ENCODE results near the gene CLDN14.

CLDN14 gene

DNA sequence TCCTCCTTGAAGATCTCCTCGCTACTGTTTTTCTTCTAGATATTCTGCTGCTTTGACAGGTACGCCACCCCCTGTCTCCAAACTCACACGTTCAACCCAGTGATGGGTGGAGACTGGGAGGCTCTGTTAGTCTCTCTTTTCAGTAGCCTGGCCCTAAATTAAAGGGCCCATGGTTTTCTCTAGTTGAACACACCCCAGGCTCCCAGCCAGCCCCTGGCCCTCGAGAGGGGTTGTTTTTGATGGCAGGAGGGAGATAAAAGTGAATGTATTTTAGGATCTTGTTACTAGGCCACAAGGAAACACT, 21.6 kb upstream of the CLDN14 start:
- TF ChIP-seq ZNF274 (IDR thresholded peaks at IDR 0.05; ENCODE audit: low read depth, low read length) (no peak), YY1 (IDR thresholded peaks at IDR 0.05; ENCODE audit: insufficient read depth, insufficient read length) (no peak), SUZ12 (IDR thresholded peaks at IDR 0.05; ENCODE audit: extremely low read depth, insufficient read depth, insufficient read length) (no peak)
- no peaks in the 10 kb centered on the region for H3K9me3 ChIP-seq (ENCODE audit: insufficient read depth, low read length)
- DNase-seq (ENCODE audit: low read depth, low spot score): no peak
- H3K4me3 ChIP-seq (ENCODE audit: insufficient read length, low read depth): no peak overlapping the region
- no peaks in the 10 kb centered on the region for H3K27me3 ChIP-seq (ENCODE audit: insufficient read depth, insufficient read length)
- H3K9ac ChIP-seq (ENCODE audit: insufficient read length, low read depth): no peak overlapping the region
- H3K4me1 ChIP-seq (ENCODE audit: insufficient read depth, insufficient read length): peaks cover 2% of the 10 kb centered on the region
- no peaks in the 10 kb centered on the region for H3K36me3 ChIP-seq (ENCODE audit: insufficient read depth, insufficient read length, low read length)

DNA sequence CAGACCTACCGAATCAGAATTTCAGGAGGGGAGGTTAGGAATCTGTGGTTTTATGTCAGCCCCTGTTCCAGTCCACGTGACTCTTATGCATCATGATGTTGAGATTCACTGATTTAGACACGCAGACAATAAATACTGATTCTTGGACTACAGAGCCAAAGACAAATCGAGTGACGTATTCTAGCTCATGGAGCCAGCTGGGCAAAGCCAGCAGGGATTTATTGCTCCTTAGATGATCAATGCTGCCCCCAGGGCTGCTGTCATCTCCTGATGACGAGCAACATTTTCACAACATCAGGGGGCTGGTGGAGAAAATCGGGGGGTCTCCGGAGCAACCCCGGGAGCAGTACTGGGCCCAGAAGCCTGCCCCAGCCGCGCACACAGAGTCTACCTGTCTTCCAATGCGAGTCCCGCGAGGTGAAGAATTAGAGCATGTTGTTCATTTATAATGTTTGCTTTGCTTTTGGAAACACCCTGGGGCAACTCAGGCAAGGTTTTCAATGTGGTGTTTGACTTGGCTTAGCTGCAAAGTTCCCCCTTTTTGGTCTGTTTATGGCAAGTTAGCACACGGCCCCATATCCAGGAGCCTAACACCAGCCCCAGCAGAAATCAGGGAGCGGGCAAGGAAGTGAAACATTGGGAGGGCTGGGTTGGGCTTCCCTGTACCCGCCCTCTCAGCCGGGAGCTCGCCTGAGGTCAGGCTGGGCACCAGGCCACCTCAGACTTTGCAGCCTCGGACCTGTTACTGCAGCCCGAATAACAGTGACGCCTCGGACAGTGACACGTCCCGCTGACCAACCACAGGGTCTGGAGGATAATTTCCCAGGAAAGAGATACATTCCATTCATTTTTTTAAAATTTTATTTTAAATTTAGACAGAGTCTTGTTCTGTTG, 19.9 kb upstream of the CLDN14 start:
- no peak for DNase-seq (ENCODE audit: low read depth, low spot score)
- H3K9me3 ChIP-seq (ENCODE audit: insufficient read depth, low read length): no peaks in the 10 kb centered on the region
- peaks cover 2% of the 10 kb centered on the region for H3K4me1 ChIP-seq (ENCODE audit: insufficient read depth, insufficient read length)
- H3K27me3 ChIP-seq (ENCODE audit: insufficient read depth, insufficient read length): no peaks in the 10 kb centered on the region
- H3K36me3 ChIP-seq (ENCODE audit: insufficient read depth, insufficient read length, low read length): no peaks in the 10 kb centered on the region
- H3K9ac ChIP-seq (ENCODE audit: insufficient read length, low read depth): no peak overlapping the region
- no peak for TF ChIP-seq ZNF274 (IDR thresholded peaks at IDR 0.05; ENCODE audit: low read depth, low read length)
- TF ChIP-seq YY1 (IDR thresholded peaks at IDR 0.05; ENCODE audit: insufficient read depth, insufficient read length): no peak
- TF ChIP-seq SUZ12 (IDR thresholded peaks at IDR 0.05; ENCODE audit: extremely low read depth, insufficient read depth, insufficient read length): no peak
- no peak overlapping the region for H3K4me3 ChIP-seq (ENCODE audit: insufficient read length, low read depth)

DNA sequence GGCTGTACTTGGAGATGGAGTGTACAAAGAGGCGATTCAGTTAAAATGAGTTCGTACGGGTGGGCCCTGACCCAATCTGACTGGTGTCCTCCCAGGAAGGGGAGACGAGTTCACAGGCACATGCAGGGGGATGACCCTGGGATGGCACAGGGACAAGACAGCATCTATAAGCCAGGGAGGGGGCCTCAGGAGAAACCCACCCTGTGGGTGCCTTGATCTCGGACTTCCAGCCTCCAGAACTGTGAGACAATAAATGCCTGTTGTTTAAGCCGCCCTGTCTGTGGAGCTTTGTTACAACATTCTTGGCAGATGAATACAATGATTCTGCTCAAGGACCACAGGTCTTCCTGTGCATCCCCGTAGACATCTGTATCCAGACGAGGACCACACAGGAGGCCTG, 14.6 kb upstream of the CLDN14 start:
- Histone ChIP-seq H3K27me3 (ENCODE audit: insufficient read depth, insufficient read length) (no peaks in the 10 kb centered on the region), H3K9me3 (ENCODE audit: insufficient read depth, low read length) (no peaks in the 10 kb centered on the region), H3K9ac (ENCODE audit: insufficient read length, low read depth) (no peak overlapping the region), H3K4me1 (ENCODE audit: insufficient read depth, insufficient read length) (no peaks in the 10 kb centered on the region), H3K4me3 (ENCODE audit: insufficient read length, low read depth) (no peak overlapping the region), H3K36me3 (ENCODE audit: insufficient read depth, insufficient read length, low read length) (no peaks in the 10 kb centered on the region)
- DNase-seq (ENCODE audit: low read depth, low spot score): no peak
- no peak for TF ChIP-seq SUZ12 (IDR thresholded peaks at IDR 0.05; ENCODE audit: extremely low read depth, insufficient read depth, insufficient read length)
- TF ChIP-seq ZNF274 (IDR thresholded peaks at IDR 0.05; ENCODE audit: low read depth, low read length): no peak
- no peak for TF ChIP-seq YY1 (IDR thresholded peaks at IDR 0.05; ENCODE audit: insufficient read depth, insufficient read length)

DNA sequence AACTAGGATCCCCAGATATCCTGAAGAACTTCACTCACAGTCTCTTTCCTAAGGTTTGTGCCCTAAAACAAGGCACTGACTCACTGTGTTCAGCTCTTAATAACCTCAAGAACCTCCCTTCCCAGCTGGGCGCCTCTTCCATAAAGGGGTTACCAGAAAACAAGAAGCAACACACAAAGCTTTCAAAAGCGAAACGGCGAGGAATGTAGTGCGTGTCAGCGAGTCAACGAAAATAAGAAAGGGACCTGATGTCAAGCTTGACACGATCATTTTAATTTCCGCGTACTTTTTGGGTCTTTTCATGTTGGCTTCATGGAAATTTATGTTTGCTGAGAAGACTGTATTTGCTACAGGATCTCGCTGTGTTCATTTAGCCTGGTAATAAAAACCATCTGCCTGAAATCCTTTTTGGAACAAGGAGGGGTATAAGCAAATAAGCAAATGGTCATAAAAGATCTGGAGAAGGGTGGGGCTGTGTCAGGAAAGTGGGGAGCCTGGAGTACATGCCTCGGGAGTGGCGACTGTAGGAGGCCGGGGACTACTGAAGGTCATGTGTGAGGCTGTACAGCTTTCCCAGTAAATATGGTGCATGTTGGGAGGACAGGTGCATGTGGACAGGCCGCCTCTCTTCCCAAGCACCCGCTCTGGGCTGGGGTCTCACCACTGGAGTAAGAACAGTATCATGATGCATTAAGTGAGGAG, 11.4 kb upstream of the CLDN14 start:
- H3K4me1 ChIP-seq (ENCODE audit: insufficient read depth, insufficient read length): no peaks in the 10 kb centered on the region
- no peak for DNase-seq (ENCODE audit: low read depth, low spot score)
- no peaks in the 10 kb centered on the region for H3K36me3 ChIP-seq (ENCODE audit: insufficient read depth, insufficient read length, low read length)
- no peak overlapping the region for H3K4me3 ChIP-seq (ENCODE audit: insufficient read length, low read depth)
- H3K9ac ChIP-seq (ENCODE audit: insufficient read length, low read depth): no peak overlapping the region
- H3K9me3 ChIP-seq (ENCODE audit: insufficient read depth, low read length): no peaks in the 10 kb centered on the region
- no peak for TF ChIP-seq ZNF274 (IDR thresholded peaks at IDR 0.05; ENCODE audit: low read depth, low read length)
- H3K27me3 ChIP-seq (ENCODE audit: insufficient read depth, insufficient read length): no peaks in the 10 kb centered on the region

DNA sequence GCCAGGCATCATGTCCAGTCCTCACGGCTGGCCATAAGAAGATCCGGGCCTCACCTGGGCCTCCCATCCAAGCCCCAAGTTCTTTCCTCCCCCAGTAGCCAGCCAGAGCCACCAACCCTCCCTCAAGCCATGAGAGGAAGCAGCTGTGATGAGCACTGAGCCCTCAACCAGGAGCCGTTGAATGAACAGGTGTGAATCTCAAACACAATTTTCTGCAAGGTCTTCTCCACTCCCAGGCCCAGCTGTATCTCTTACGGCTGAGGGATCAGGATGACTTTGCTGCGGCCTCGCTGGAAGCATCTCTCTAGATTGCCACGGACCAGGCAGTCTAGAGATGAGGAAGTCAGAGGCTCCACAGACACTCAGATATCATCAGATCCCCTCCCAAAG, 9.8 kb upstream of the CLDN14 start:
- TF ChIP-seq YY1 (IDR thresholded peaks at IDR 0.05; ENCODE audit: insufficient read depth, insufficient read length) (no peak), ZNF274 (IDR thresholded peaks at IDR 0.05; ENCODE audit: low read depth, low read length) (no peak), SUZ12 (IDR thresholded peaks at IDR 0.05; ENCODE audit: extremely low read depth, insufficient read depth, insufficient read length) (no peak)
- Histone ChIP-seq H3K4me1 (ENCODE audit: insufficient read depth, insufficient read length) (no peaks in the 10 kb centered on the region), H3K9me3 (ENCODE audit: insufficient read depth, low read length) (no peaks in the 10 kb centered on the region), H3K36me3 (ENCODE audit: insufficient read depth, insufficient read length, low read length) (no peaks in the 10 kb centered on the region), H3K9ac (ENCODE audit: insufficient read length, low read depth) (no peak overlapping the region), H3K27me3 (ENCODE audit: insufficient read depth, insufficient read length) (no peaks in the 10 kb centered on the region), H3K4me3 (ENCODE audit: insufficient read length, low read depth) (no peak overlapping the region)
- DNase-seq (ENCODE audit: low read depth, low spot score): no peak

DNA sequence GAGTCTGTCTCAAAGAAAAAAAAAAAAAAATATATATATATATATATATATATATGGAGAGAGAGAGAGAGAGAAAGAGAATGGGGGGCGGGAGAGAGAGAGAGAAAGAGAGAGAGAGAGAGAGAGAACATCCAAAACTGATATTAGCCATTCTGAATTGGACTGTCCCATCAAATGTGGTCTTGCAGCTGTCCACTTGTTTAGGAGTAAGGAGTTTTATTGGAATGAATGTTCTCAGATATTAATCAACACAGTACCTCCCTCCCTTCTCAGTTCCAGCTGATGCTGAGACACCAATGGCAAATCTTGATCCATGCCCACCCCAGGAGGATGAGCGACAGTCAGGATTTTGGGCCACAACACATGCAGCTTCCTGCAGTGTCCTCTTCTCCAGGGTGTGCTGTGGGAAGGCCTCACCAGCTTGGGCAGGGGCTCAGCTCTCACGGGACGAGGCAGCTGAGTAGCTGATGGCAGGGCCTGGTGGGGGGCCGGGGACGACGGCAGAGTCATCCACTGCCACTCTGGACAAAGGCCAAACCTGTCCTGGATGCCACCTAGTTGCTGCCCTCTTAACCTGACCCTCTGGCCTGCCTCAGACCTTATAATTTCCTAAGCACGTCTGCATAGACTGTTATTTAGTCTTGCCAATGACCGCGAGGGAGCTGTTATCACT, 9.3 kb upstream of the CLDN14 start:
- Histone ChIP-seq H3K4me1 (ENCODE audit: insufficient read depth, insufficient read length) (no peaks in the 10 kb centered on the region), H3K36me3 (ENCODE audit: insufficient read depth, insufficient read length, low read length) (no peaks in the 10 kb centered on the region), H3K27me3 (ENCODE audit: insufficient read depth, insufficient read length) (no peaks in the 10 kb centered on the region), H3K4me3 (ENCODE audit: insufficient read length, low read depth) (no peak overlapping the region), H3K9me3 (ENCODE audit: insufficient read depth, low read length) (no peaks in the 10 kb centered on the region), H3K9ac (ENCODE audit: insufficient read length, low read depth) (no peak overlapping the region)
- no peak for DNase-seq (ENCODE audit: low read depth, low spot score)
- TF ChIP-seq YY1 (IDR thresholded peaks at IDR 0.05; ENCODE audit: insufficient read depth, insufficient read length) (no peak), SUZ12 (IDR thresholded peaks at IDR 0.05; ENCODE audit: extremely low read depth, insufficient read depth, insufficient read length) (no peak), ZNF274 (IDR thresholded peaks at IDR 0.05; ENCODE audit: low read depth, low read length) (no peak)

DNA sequence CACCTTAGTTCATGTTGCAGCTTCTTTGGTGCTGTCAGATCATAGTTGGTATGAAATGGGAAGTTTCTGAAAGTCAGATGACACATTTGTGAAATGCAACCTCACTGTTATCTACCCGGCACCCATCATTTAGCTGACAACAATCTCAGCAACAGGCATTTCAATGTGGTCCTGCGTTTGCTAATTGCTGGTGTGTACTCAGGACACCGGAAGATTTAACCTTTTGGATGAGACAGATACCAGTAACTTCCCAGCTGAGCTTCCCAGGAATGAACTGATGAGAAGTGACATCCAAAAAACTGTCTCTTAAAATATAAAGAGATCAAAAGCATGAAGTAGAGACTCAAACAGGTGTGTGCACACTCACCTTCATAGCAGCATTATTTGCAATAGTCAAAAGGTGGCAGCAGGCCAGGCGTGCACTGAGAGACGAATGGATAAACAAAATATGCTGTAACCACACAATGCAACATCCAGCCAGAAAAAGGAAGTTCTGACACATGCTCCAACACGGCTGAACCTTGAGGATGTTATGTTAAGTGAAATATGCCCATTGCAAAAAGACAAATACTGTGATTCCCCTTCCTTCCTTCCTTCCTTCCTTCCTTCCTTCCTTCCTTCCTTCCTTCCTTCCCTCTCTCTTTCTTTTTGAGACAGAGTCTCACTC, 7.9 kb upstream of the CLDN14 start:
- Histone ChIP-seq H3K9ac (ENCODE audit: insufficient read length, low read depth) (no peak overlapping the region), H3K9me3 (ENCODE audit: insufficient read depth, low read length) (no peaks in the 10 kb centered on the region), H3K36me3 (ENCODE audit: insufficient read depth, insufficient read length, low read length) (no peaks in the 10 kb centered on the region), H3K4me1 (ENCODE audit: insufficient read depth, insufficient read length) (no peaks in the 10 kb centered on the region), H3K27me3 (ENCODE audit: insufficient read depth, insufficient read length) (no peaks in the 10 kb centered on the region), H3K4me3 (ENCODE audit: insufficient read length, low read depth) (no peak overlapping the region)
- no peak for TF ChIP-seq ZNF274 (IDR thresholded peaks at IDR 0.05; ENCODE audit: low read depth, low read length)
- no peak for TF ChIP-seq SUZ12 (IDR thresholded peaks at IDR 0.05; ENCODE audit: extremely low read depth, insufficient read depth, insufficient read length)
- DNase-seq (ENCODE audit: low read depth, low spot score): no peak
